ENCODE results near the gene ETHE1.

ETHE1 gene

GRCh38 chr19:43526884-43527859 lies at the start of gene ETHE1:
Gene ETHE1 (minus strand): TSS chr19:43527201. CDS start chr19:43527177, 24 bp downstream.
- Histone ChIP-seq H3K4me1 (ENCODE audit: control insufficient read depth in 5 of 5, insufficient read depth in 5 of 5, low read length in 5 of 5) (peaks cover 6 to 35% (median 29%) of the 10 kb centered on the region in 5 donors), H3K36me3 (ENCODE audit: control insufficient read depth in 5 of 5, insufficient read depth in 5 of 5, low read length in 5 of 5) (no peaks in the 10 kb centered on the region), H3K4me3 (ENCODE audit: low read depth in 1 of 5, low read length in 5 of 5) (peak within 1 kb of the TSS; percentile 81 to 92 (median 87)), H3K9me3 (ENCODE audit: control insufficient read depth in 5 of 5, low read length in 5 of 5) (no peaks in the 10 kb centered on the region), H3K27me3 (ENCODE audit: control insufficient read depth in 5 of 5, insufficient read depth in 4 of 5, low read length in 5 of 5) (no peaks in the 10 kb centered on the region), H3K27ac (ENCODE audit: low read depth, low read length) (peak within 1 kb of the TSS; percentile 85), H3K9ac (ENCODE audit: low read length in 5 of 5) (peak within 1 kb of the TSS; percentile 72 to 92 (median 89))

DNA sequence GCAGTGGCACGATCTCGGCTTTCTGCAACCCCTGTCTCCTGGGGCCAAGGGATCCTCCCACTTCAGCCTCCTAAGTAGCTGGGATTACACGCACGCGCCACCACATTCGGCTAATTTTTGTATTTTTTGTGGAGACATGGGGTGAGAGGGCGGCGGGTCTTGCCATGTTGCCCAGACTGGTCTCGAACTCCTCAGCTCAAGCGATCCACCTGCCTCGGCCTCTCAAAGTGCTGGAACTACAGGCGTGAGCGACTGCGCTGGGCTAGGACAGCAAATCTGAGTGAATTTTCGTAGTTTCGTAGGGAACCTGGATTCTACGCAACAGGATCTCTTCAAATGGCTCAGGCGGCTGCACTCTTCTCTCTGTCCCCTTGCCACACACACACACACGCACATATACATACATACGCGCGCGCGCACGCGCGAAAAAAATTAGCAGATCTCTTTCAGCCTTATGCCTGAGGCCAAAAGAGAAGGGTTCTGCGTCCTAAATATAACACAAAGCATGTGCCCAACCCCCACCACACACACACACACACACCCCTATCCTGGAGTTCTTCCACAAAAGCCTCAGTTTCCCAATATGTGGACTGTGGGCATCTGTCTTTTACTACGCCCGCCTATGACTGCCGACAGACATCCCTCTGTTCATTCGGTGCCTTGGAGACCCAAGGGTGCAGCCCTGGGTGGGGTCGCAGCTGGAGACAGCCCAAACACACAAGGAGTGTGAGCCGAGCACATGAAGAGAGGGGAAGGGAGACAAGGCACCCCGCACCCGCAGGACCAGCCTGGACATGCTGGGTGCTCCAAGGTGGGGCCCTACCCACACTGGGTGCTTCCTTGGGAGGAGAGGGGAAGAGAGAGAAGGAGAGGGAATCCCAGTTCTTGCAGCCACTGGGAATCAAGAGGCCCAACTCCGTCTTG lies 49.2 kb upstream of the ETHE1 start:
- Histone ChIP-seq H3K4me1 (ENCODE audit: control insufficient read depth in 5 of 5, insufficient read depth in 5 of 5, low read length in 5 of 5) (peaks cover 5 to 36% (median 30%) of the 10 kb centered on the region in 5 donors), H3K36me3 (ENCODE audit: control insufficient read depth in 5 of 5, insufficient read depth in 5 of 5, low read length in 5 of 5) (peaks cover 2 to 8% (median 6%) of the 10 kb centered on the region in 5 donors), H3K9ac (ENCODE audit: low read length in 5 of 5) (no peak overlapping the region), H3K9me3 (ENCODE audit: control insufficient read depth in 5 of 5, low read length in 5 of 5) (no peaks in the 10 kb centered on the region), H3K4me3 (ENCODE audit: low read depth in 1 of 5, low read length in 5 of 5) (peak overlapping the region; percentile 39 to 95 (median 88)), H3K27ac (ENCODE audit: low read depth, low read length) (no peak overlapping the region), H3K27me3 (ENCODE audit: control insufficient read depth in 5 of 5, insufficient read depth in 4 of 5, low read length in 5 of 5) (no peaks in the 10 kb centered on the region)

- Histone ChIP-seq H3K27ac (ENCODE audit: low read depth, low read length) (peak within 1 kb of the TSS; percentile 84), H3K27me3 (ENCODE audit: control insufficient read depth in 5 of 5, insufficient read depth in 4 of 5, low read length in 5 of 5) (no peaks in the 10 kb centered on the region), H3K9me3 (ENCODE audit: control insufficient read depth in 5 of 5, low read length in 5 of 5) (no peaks in the 10 kb centered on the region), H3K9ac (ENCODE audit: low read length in 5 of 5) (peak within 1 kb of the TSS; percentile 89 to 96 (median 93)), H3K36me3 (ENCODE audit: control insufficient read depth in 5 of 5, insufficient read depth in 5 of 5, low read length in 5 of 5) (peaks cover 2 to 14% (median 6%) of the 10 kb centered on the region in 5 donors), H3K4me1 (ENCODE audit: control insufficient read depth in 5 of 5, insufficient read depth in 5 of 5, low read length in 5 of 5) (peaks cover 5 to 29% (median 23%) of the 10 kb centered on the region in 5 donors), H3K4me3 (ENCODE audit: low read depth in 1 of 5, low read length in 5 of 5) (peak within 1 kb of the TSS; percentile 81 to 95 (median 89))
These were observed 48.4 kb upstream of the ETHE1 start, which contains the start of the genes PINLYP and XRCC1 for GRCh38 chr19:43575156-43575950. Gene PINLYP (plus strand): TSS chr19:43575801. CDS start chr19:43577192, 1,391 bp downstream. Gene XRCC1 (minus strand): TSS chr19:43575527. CDS start chr19:43575458, 69 bp downstream.

- Histone ChIP-seq H3K9me3 (ENCODE audit: control insufficient read depth in 5 of 5, low read length in 5 of 5) (no peaks in the 10 kb centered on the region), H3K4me1 (ENCODE audit: control insufficient read depth in 5 of 5, insufficient read depth in 5 of 5, low read length in 5 of 5) (peaks cover 5 to 22% (median 17%) of the 10 kb centered on the region in 5 donors), H3K4me3 (ENCODE audit: low read depth in 1 of 5, low read length in 5 of 5) (peak overlapping the region; percentile 81 to 95 (median 89)), H3K36me3 (ENCODE audit: control insufficient read depth in 5 of 5, insufficient read depth in 5 of 5, low read length in 5 of 5) (peaks cover 2 to 17% (median 9%) of the 10 kb centered on the region in 5 donors), H3K27me3 (ENCODE audit: control insufficient read depth in 5 of 5, insufficient read depth in 4 of 5, low read length in 5 of 5) (no peaks in the 10 kb centered on the region), H3K27ac (ENCODE audit: low read depth, low read length) (peak overlapping the region; percentile 84), H3K9ac (ENCODE audit: low read length in 5 of 5) (peak overlapping the region; percentile 89 to 96 (median 93))
These were observed 47.6 kb upstream of the ETHE1 start for GRCh38 chr19:43574424-43575155.

- peaks cover 5 to 22% (median 17%) of the 10 kb centered on the region in 5 donors for H3K4me1 ChIP-seq (ENCODE audit: control insufficient read depth in 5 of 5, insufficient read depth in 5 of 5, low read length in 5 of 5)
- no peak overlapping the region for H3K4me3 ChIP-seq (ENCODE audit: low read depth in 1 of 5, low read length in 5 of 5)
- H3K36me3 ChIP-seq (ENCODE audit: control insufficient read depth in 5 of 5, insufficient read depth in 5 of 5, low read length in 5 of 5), result peaks cover 2 to 17% (median 9%) of the 10 kb centered on the region in 5 donors
- no peaks in the 10 kb centered on the region for H3K27me3 ChIP-seq (ENCODE audit: control insufficient read depth in 5 of 5, insufficient read depth in 4 of 5, low read length in 5 of 5)
- H3K9me3 ChIP-seq (ENCODE audit: control insufficient read depth in 5 of 5, low read length in 5 of 5), result no peaks in the 10 kb centered on the region
- no peak overlapping the region for H3K27ac ChIP-seq (ENCODE audit: low read depth, low read length)
- peak overlapping the region in 2 of 5 donors; percentile 8 to 17 for H3K9ac ChIP-seq (ENCODE audit: low read length in 5 of 5)
These were observed 45.2 kb upstream of the ETHE1 start for GRCh38 chr19:43572171-43572588.

DNA sequence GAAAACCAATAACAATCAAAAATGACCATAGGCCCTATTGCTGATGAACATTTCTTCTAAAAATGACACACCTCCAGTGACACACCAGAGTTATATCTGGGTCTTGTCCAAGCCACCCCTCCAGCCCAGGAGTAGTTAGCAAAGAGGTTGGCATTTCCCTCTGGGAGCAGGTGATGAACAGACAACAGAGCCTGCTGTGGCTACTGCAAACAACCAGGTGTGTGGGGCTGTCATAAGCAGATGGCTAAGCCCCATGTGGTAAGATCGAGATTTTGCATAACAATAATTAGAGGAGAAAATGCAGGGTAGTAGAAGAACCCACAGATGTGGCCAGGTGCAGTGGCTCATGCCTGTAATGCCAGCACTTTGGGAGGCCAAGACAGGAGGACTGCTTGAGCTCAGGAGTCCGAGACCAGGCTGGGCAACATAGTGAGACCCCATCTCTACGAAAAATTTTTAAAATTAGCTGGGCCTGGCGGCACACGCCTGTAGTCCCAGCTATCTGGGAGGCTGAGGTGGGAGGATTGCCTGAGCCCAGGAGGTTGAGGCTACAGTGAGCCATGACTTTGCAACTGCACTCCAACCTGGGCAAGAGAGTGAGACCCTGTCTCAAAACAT lies 43.3 kb upstream of the ETHE1 start:
- H3K27me3 ChIP-seq (ENCODE audit: control insufficient read depth in 5 of 5, insufficient read depth in 4 of 5, low read length in 5 of 5), result no peaks in the 10 kb centered on the region
- H3K4me3 ChIP-seq (ENCODE audit: low read depth in 1 of 5, low read length in 5 of 5), result no peak overlapping the region
- H3K27ac ChIP-seq (ENCODE audit: low read depth, low read length), result no peak overlapping the region
- no peak overlapping the region for H3K9ac ChIP-seq (ENCODE audit: low read length in 5 of 5)
- H3K36me3 ChIP-seq (ENCODE audit: control insufficient read depth in 5 of 5, insufficient read depth in 5 of 5, low read length in 5 of 5), result peaks cover 2 to 17% (median 9%) of the 10 kb centered on the region in 5 donors
- peaks cover 5 to 15% (median 11%) of the 10 kb centered on the region in 5 donors for H3K4me1 ChIP-seq (ENCODE audit: control insufficient read depth in 5 of 5, insufficient read depth in 5 of 5, low read length in 5 of 5)
- no peaks in the 10 kb centered on the region for H3K9me3 ChIP-seq (ENCODE audit: control insufficient read depth in 5 of 5, low read length in 5 of 5)

- H3K27me3 ChIP-seq (ENCODE audit: control insufficient read depth in 5 of 5, insufficient read depth in 4 of 5, low read length in 5 of 5), result no peaks in the 10 kb centered on the region
- H3K4me1 ChIP-seq (ENCODE audit: control insufficient read depth in 5 of 5, insufficient read depth in 5 of 5, low read length in 5 of 5), result peaks cover 2 to 11% (median 5%) of the 10 kb centered on the region in 5 donors
- H3K27ac ChIP-seq (ENCODE audit: low read depth, low read length), result no peak overlapping the region
- H3K9me3 ChIP-seq (ENCODE audit: control insufficient read depth in 5 of 5, low read length in 5 of 5), result no peaks in the 10 kb centered on the region
- H3K4me3 ChIP-seq (ENCODE audit: low read depth in 1 of 5, low read length in 5 of 5), result no peak overlapping the region
- H3K36me3 ChIP-seq (ENCODE audit: control insufficient read depth in 5 of 5, insufficient read depth in 5 of 5, low read length in 5 of 5), result peaks cover 2 to 17% (median 9%) of the 10 kb centered on the region in 5 donors
- H3K9ac ChIP-seq (ENCODE audit: low read length in 5 of 5), result no peak overlapping the region
These were observed 42.7 kb upstream of the ETHE1 start for GRCh38 chr19:43569657-43570056.

- H3K27ac ChIP-seq (ENCODE audit: low read depth, low read length), result no peak overlapping the region
- no peaks in the 10 kb centered on the region for H3K27me3 ChIP-seq (ENCODE audit: control insufficient read depth in 5 of 5, insufficient read depth in 4 of 5, low read length in 5 of 5)
- H3K36me3 ChIP-seq (ENCODE audit: control insufficient read depth in 5 of 5, insufficient read depth in 5 of 5, low read length in 5 of 5), result peaks cover 0 to 29% (median 16%) of the 10 kb centered on the region in 5 donors
- peaks cover 0 to 20% (median 3%) of the 10 kb centered on the region in 5 donors for H3K4me1 ChIP-seq (ENCODE audit: control insufficient read depth in 5 of 5, insufficient read depth in 5 of 5, low read length in 5 of 5)
- H3K9ac ChIP-seq (ENCODE audit: low read length in 5 of 5), result no peak overlapping the region
- H3K9me3 ChIP-seq (ENCODE audit: control insufficient read depth in 5 of 5, low read length in 5 of 5), result no peaks in the 10 kb centered on the region
- no peak overlapping the region for H3K4me3 ChIP-seq (ENCODE audit: low read depth in 1 of 5, low read length in 5 of 5)
These were observed 37.8 kb upstream of the ETHE1 start for GRCh38 chr19:43564800-43565199.

Measured in subcutaneous abdominal adipose tissue (tissue), 5 donors.